ENCODE results near the gene PLCB1. TPM values are rescaled to one million over a fixed set of nuclear protein-coding genes. Genes with fewer than 3 reads are reported as not detected.

PLCB1 gene
- total RNA-seq, 2 experiments from 2014 or later, result 1.0 to 1.2 TPM

DNA sequence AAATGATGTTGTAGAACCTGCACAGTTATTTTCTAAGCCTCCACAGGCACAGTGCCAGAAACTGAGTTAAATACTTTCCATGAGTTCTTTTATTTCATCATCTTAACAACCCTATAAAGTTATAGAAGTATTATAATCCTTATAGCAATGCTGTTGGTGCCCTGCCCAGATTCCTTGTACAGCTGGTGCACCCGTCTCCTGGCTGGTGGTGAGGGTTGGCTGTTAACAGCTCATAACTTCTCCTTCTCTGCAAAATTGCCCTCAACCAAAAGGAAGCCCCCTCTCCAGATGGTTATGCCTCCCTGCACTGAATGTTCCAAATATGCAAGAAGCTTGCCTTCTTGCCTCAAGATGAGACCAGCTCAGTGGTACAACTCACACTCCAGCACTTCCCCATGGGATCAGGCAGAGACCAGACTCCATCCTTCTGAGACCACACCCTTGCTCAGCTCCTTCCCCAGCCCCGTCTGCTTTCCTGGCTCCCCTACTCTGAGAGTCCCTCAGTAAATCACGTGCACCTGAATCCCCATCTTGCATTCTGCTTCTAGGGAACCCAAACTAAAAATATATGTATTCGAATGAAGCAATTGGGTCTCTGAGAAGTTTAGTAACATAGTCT is 632.4 kb downstream of the PLCB1 start:
- no peaks in the 10 kb centered on the region for H3K36me3 Mint-ChIP-seq (ENCODE audit: low read depth)
- ChIA-PET POLR2A (no interaction called here), CTCF (no interaction called here)
- H3K9me3 Mint-ChIP-seq, result no peaks in the 10 kb centered on the region
- no peaks in the 10 kb centered on the region for H3K27me3 Mint-ChIP-seq
- no peak overlapping the region for H3K27ac Mint-ChIP-seq
- H3K4me1 Mint-ChIP-seq, result no peaks in the 10 kb centered on the region
- no peak overlapping the region for H3K4me3 Mint-ChIP-seq
- no peak for DNase-seq

GRCh38 chr20:8766868-8767390 is 634.9 kb downstream of the PLCB1 start:
- no peaks in the 10 kb centered on the region for H3K4me1 Mint-ChIP-seq
- no peaks in the 10 kb centered on the region for H3K27me3 Mint-ChIP-seq
- ChIA-PET CTCF (interaction anchor here (0.6 kb wide), 1 partner anchor 8 kb away, joined by 4 read pairs; no protein-coding TSS in a partner anchor), POLR2A (no interaction called here)
- no peak overlapping the region for H3K4me3 Mint-ChIP-seq
- no peak overlapping the region for H3K27ac Mint-ChIP-seq
- H3K9me3 Mint-ChIP-seq, result no peaks in the 10 kb centered on the region
- DNase-seq, result no peak
- no peaks in the 10 kb centered on the region for H3K36me3 Mint-ChIP-seq (ENCODE audit: low read depth)

DNA sequence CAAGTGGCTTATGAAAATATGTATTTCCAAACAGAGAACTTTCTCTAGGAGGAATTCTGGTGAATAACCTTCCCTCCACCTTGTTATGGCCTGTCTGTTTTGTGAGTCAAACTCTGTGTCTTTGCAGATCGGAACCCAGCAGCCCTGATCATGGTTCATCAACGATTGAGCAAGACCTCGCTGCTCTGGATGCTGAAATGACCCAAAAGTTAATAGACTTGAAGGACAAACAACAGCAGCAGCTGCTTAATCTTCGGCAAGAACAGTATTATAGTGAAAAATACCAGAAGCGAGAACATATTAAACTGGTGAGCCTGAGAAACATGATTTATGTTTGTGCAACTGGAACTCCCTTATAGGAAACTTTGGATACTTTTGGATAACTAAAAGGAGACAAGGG is 642.3 kb downstream of the PLCB1 start:
- no peaks in the 10 kb centered on the region for H3K27me3 Mint-ChIP-seq
- no peak overlapping the region for H3K4me3 Mint-ChIP-seq
- H3K4me1 Mint-ChIP-seq, result no peaks in the 10 kb centered on the region
- DNase-seq, result no peak
- no peaks in the 10 kb centered on the region for H3K9me3 Mint-ChIP-seq
- H3K27ac Mint-ChIP-seq, result no peak overlapping the region
- ChIA-PET POLR2A (no interaction called here), CTCF (no interaction called here)
- no peaks in the 10 kb centered on the region for H3K36me3 Mint-ChIP-seq (ENCODE audit: low read depth)

DNA sequence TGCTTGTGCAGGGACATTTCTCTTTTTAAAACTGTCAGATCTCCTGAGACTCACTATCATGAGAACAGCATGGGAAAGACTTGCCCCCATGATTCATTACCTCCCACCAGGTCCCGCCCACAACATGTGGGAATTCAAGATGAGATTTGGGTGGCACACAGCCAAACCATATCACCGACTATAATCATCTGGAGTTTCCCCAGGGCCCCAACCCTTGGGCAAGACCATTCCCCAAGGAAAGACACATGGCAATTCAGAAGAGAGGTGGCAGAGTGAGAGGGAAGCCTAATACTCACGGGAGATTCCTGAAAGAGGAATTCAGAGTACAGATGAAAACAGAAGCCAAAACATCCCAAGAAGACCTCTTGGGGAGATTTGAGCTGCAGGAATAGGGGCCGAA is 645.8 kb downstream of the PLCB1 start:
- no peaks in the 10 kb centered on the region for H3K27me3 Mint-ChIP-seq

GRCh38 chr20:8778387-8778786 is 646.3 kb downstream of the PLCB1 start:
- CTCF ChIA-PET, result no interaction called here

More for the DNA sequence above, 645.8 kb downstream of the PLCB1 start:
- no peaks in the 10 kb centered on the region for H3K4me1 Mint-ChIP-seq
- no peak overlapping the region for H3K4me3 Mint-ChIP-seq
- no peaks in the 10 kb centered on the region for H3K9me3 Mint-ChIP-seq
- no peaks in the 10 kb centered on the region for H3K36me3 Mint-ChIP-seq (ENCODE audit: low read depth)
- DNase-seq, result no peak
- ChIA-PET POLR2A (no interaction called here), CTCF (no interaction called here)
- H3K27ac Mint-ChIP-seq, result no peak overlapping the region

GRCh38 chr20:8780915-8781314 is 648.8 kb downstream of the PLCB1 start:
- ChIA-PET CTCF (no interaction called here), POLR2A (no interaction called here)
- H3K27ac Mint-ChIP-seq, result no peak overlapping the region
- no peaks in the 10 kb centered on the region for H3K9me3 Mint-ChIP-seq
- no peak overlapping the region for H3K4me3 Mint-ChIP-seq
- no peaks in the 10 kb centered on the region for H3K4me1 Mint-ChIP-seq
- no peaks in the 10 kb centered on the region for H3K36me3 Mint-ChIP-seq (ENCODE audit: low read depth)
- H3K27me3 Mint-ChIP-seq, result peaks cover 1% of the 10 kb centered on the region
- no peak for DNase-seq

More at GRCh38 chr20:8778387-8778786, 646.3 kb downstream of the PLCB1 start:
- Mint-ChIP-seq H3K9me3 (no peaks in the 10 kb centered on the region), H3K4me1 (no peaks in the 10 kb centered on the region), H3K36me3 (ENCODE audit: low read depth) (no peaks in the 10 kb centered on the region), H3K4me3 (no peak overlapping the region), H3K27me3 (no peaks in the 10 kb centered on the region), H3K27ac (no peak overlapping the region)
- DNase-seq, result no peak
- POLR2A ChIA-PET, result no interaction called here

- H3K27ac Mint-ChIP-seq, result no peak overlapping the region
- H3K36me3 Mint-ChIP-seq (ENCODE audit: low read depth), result no peaks in the 10 kb centered on the region
- no peak overlapping the region for H3K4me3 Mint-ChIP-seq
- CTCF ChIA-PET, result no interaction called here
- H3K27me3 Mint-ChIP-seq, result peaks cover 1% of the 10 kb centered on the region
- POLR2A ChIA-PET, result interaction anchor here (0.6 kb wide), 1 partner anchor 655 kb away, joined by 3 read pairs; no protein-coding TSS in a partner anchor
- no peak for DNase-seq
- H3K4me1 Mint-ChIP-seq, result no peaks in the 10 kb centered on the region
- H3K9me3 Mint-ChIP-seq, result no peaks in the 10 kb centered on the region
These were observed 650.7 kb downstream of the PLCB1 start for GRCh38 chr20:8782804-8783203.

- H3K36me3 Mint-ChIP-seq (ENCODE audit: low read depth), result no peaks in the 10 kb centered on the region
These were observed 651.7 kb downstream of the PLCB1 start for GRCh38 chr20:8783734-8784133.

GRCh38 chr20:8786383-8786782 is 654.3 kb downstream of the PLCB1 start:
- ChIA-PET POLR2A (no interaction called here), CTCF (no interaction called here)
- no peak overlapping the region for H3K27ac Mint-ChIP-seq
- no peak for DNase-seq
- no peaks in the 10 kb centered on the region for H3K4me1 Mint-ChIP-seq
- H3K4me3 Mint-ChIP-seq, result no peak overlapping the region
- no peaks in the 10 kb centered on the region for H3K36me3 Mint-ChIP-seq (ENCODE audit: low read depth)
- no peaks in the 10 kb centered on the region for H3K9me3 Mint-ChIP-seq
- H3K27me3 Mint-ChIP-seq, result peaks cover 1% of the 10 kb centered on the region

More at GRCh38 chr20:8783734-8784133, 651.7 kb downstream of the PLCB1 start:
- Mint-ChIP-seq H3K4me3 (no peak overlapping the region), H3K27ac (no peak overlapping the region), H3K27me3 (peaks cover 1% of the 10 kb centered on the region), H3K9me3 (no peaks in the 10 kb centered on the region), H3K4me1 (no peaks in the 10 kb centered on the region)
- CTCF ChIA-PET, result no interaction called here
- POLR2A ChIA-PET, result no interaction called here
- DNase-seq, result no peak

- no peak for DNase-seq
- Mint-ChIP-seq H3K9me3 (no peaks in the 10 kb centered on the region), H3K4me3 (no peak overlapping the region), H3K4me1 (no peaks in the 10 kb centered on the region), H3K27ac (no peak overlapping the region), H3K36me3 (ENCODE audit: low read depth) (no peaks in the 10 kb centered on the region), H3K27me3 (peaks cover 1% of the 10 kb centered on the region)
- ChIA-PET CTCF (no interaction called here), POLR2A (no interaction called here)
These were observed 655.0 kb downstream of the PLCB1 start for GRCh38 chr20:8787090-8787489.

- DNase-seq, result no peak
- H3K9me3 Mint-ChIP-seq, result no peaks in the 10 kb centered on the region
- ChIA-PET CTCF (no interaction called here), POLR2A (no interaction called here)
- peaks cover 1% of the 10 kb centered on the region for H3K27me3 Mint-ChIP-seq
- H3K4me3 Mint-ChIP-seq, result no peak overlapping the region
- no peaks in the 10 kb centered on the region for H3K36me3 Mint-ChIP-seq (ENCODE audit: low read depth)
- H3K27ac Mint-ChIP-seq, result no peak overlapping the region
- H3K4me1 Mint-ChIP-seq, result no peaks in the 10 kb centered on the region
These were observed 656.2 kb downstream of the PLCB1 start for GRCh38 chr20:8788275-8788674.

GRCh38 chr20:8788831-8789230 is 656.8 kb downstream of the PLCB1 start:
- Mint-ChIP-seq H3K4me3 (no peak overlapping the region), H3K4me1 (no peaks in the 10 kb centered on the region), H3K27ac (no peak overlapping the region), H3K27me3 (peaks cover 1% of the 10 kb centered on the region), H3K36me3 (ENCODE audit: low read depth) (no peaks in the 10 kb centered on the region), H3K9me3 (no peaks in the 10 kb centered on the region)
- CTCF ChIA-PET, result no interaction called here
- POLR2A ChIA-PET, result no interaction called here
- no peak for DNase-seq

GRCh38 chr20:8790442-8791074 is 658.5 kb downstream of the PLCB1 start:
- no peaks in the 10 kb centered on the region for H3K4me1 Mint-ChIP-seq
- no peaks in the 10 kb centered on the region for H3K27me3 Mint-ChIP-seq
- no peak overlapping the region for H3K27ac Mint-ChIP-seq
- peak; percentile 12 for DNase-seq
- CTCF ChIA-PET, result no interaction called here
- H3K36me3 Mint-ChIP-seq (ENCODE audit: low read depth), result no peaks in the 10 kb centered on the region
- H3K9me3 Mint-ChIP-seq, result no peaks in the 10 kb centered on the region
- no peak overlapping the region for H3K4me3 Mint-ChIP-seq
- POLR2A ChIA-PET, result no interaction called here

- CTCF ChIA-PET, result no interaction called here
- no peaks in the 10 kb centered on the region for H3K36me3 Mint-ChIP-seq (ENCODE audit: low read depth)
- no peaks in the 10 kb centered on the region for H3K27me3 Mint-ChIP-seq
- H3K4me3 Mint-ChIP-seq, result no peak overlapping the region
- DNase-seq, result no peak
- no peak overlapping the region for H3K27ac Mint-ChIP-seq
- H3K9me3 Mint-ChIP-seq, result no peaks in the 10 kb centered on the region
- POLR2A ChIA-PET, result no interaction called here
- H3K4me1 Mint-ChIP-seq, result no peaks in the 10 kb centered on the region
These were observed 663.3 kb downstream of the PLCB1 start for GRCh38 chr20:8795404-8795803.
